HFFc6 (cell line): ENCODE results near the gene FKBP7. TPM values are rescaled to one million over a fixed set of nuclear protein-coding genes. Genes with fewer than 3 reads are reported as not detected.
A peak's percentile ranks its signal among the peaks of the same experiment; 100 is the strongest.
"Not testable (repeated sequence)": the region's sequence is repeated elsewhere in the genome, so short reads cannot be mapped to it uniquely, and the experiment has no call there.

Source experiments
- DNase-seq: peaks from one replicate; pipeline ENCODE4 v3.0.0-alpha.2; 2018
- H3K27ac Mint-ChIP-seq: 2 replicates; pipeline ENCODE4 v1.8.0; 2020; ENCODE audit warnings: mild to moderate bottlenecking, mixed read lengths
- H3K27me3 Mint-ChIP-seq: 2 replicates; pipeline ENCODE4 v1.8.0; 2021; ENCODE audit warnings: mild to moderate bottlenecking, moderate library complexity, mixed read lengths; ENCODE audit not compliant: insufficient read depth
- H3K36me3 Mint-ChIP-seq: 2 replicates; pipeline ENCODE4 v1.8.0; 2021; ENCODE audit warnings: low read depth, mixed read lengths
- H3K4me1 Mint-ChIP-seq: 2 replicates; pipeline ENCODE4 v1.8.0; 2020; ENCODE audit warnings: low read depth, mixed read lengths
- H3K4me3 Mint-ChIP-seq: 2 replicates; pipeline ENCODE4 v1.8.0; 2020; ENCODE audit warnings: mild to moderate bottlenecking, moderate library complexity, mixed read lengths
- H3K9me3 Mint-ChIP-seq: 2 replicates; pipeline ENCODE4 v1.8.0; 2020; ENCODE audit warnings: mild to moderate bottlenecking, mixed read lengths
- total RNA-seq, 6 experiments: library from RNA; stranded (reverse); fragmentation: NEBNext Ultra II Directional; extraction: Animal tissue kit (Norgen Biotek cat#: 25700); gene quantifications; 2 replicates in 1 of 6; 3 replicates in 5 of 6; pipeline ENCODE4 v1.2.3, GENCODE V29; 2021
- TF ChIP-seq, protein P1 (sequence below): fragments of 200-600 bp; sonication (generic); IDR thresholded peaks from 2 replicates; pipeline ENCODE4 v1.5.0; 2021; ENCODE audit warnings: antibody characterized with exemption, mild to moderate bottlenecking

Gene FKBP7
- total RNA-seq, 6 experiments from 2014 or later: 36.3 to 51.9 (median 43.7) TPM

DNA sequence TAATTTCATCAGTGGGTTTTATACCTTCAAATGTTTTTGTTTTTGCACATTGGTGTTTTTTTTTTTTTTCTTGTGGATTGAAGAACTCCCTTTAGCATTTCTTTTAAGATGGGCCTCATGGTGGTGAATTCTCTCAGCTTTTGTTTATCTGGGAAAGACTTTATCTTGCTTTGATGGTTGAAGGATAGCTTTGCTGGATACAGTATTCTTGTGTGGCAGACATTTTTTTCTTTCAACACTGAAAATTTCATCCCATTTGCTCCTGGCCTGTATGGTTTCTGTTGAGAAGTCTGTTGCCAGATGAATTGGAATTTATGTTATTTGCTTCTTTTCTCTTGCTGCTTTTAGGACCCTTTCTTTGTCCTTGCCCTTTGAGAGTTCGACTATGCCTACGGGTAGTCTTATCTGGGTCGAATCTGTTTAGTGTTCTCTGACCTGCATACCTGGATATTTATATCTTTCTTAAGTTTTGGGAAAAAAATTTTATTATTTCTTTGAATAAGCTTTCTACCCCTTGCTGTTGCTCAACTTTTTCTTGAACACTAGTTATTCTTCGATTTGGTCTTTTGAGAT lies 53.1 kb downstream of the FKBP7 start:
- H3K27me3 Mint-ChIP-seq: no peaks in the 10 kb centered on the region
- H3K36me3 Mint-ChIP-seq: peaks cover 18% of the 10 kb centered on the region
- H3K4me3 Mint-ChIP-seq: no peak overlapping the region
- peaks cover 14% of the 10 kb centered on the region for H3K4me1 Mint-ChIP-seq
- no peak for DNase-seq
- TF ChIP-seq, protein P1, sequence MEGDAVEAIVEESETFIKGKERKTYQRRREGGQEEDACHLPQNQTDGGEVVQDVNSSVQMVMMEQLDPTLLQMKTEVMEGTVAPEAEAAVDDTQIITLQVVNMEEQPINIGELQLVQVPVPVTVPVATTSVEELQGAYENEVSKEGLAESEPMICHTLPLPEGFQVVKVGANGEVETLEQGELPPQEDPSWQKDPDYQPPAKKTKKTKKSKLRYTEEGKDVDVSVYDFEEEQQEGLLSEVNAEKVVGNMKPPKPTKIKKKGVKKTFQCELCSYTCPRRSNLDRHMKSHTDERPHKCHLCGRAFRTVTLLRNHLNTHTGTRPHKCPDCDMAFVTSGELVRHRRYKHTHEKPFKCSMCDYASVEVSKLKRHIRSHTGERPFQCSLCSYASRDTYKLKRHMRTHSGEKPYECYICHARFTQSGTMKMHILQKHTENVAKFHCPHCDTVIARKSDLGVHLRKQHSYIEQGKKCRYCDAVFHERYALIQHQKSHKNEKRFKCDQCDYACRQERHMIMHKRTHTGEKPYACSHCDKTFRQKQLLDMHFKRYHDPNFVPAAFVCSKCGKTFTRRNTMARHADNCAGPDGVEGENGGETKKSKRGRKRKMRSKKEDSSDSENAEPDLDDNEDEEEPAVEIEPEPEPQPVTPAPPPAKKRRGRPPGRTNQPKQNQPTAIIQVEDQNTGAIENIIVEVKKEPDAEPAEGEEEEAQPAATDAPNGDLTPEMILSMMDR: no peak
- H3K9me3 Mint-ChIP-seq: no peaks in the 10 kb centered on the region; the same call in 1 of the 2 replicates
- no peak overlapping the region for H3K27ac Mint-ChIP-seq

- not testable (repeated sequence) for H3K4me3 Mint-ChIP-seq, H3K27ac Mint-ChIP-seq, H3K27me3 Mint-ChIP-seq, DNase-seq, H3K36me3 Mint-ChIP-seq, H3K9me3 Mint-ChIP-seq
- peaks cover 20% of the 10 kb centered on the region for H3K4me1 Mint-ChIP-seq
Measured at GRCh38 chr2:178423746-178424145, 54.7 kb downstream of the FKBP7 start.

GRCh38 chr2:178422097-178422496 lies 56.3 kb downstream of the FKBP7 start:
- H3K4me3 Mint-ChIP-seq: no peak overlapping the region
- H3K36me3 Mint-ChIP-seq: peaks cover 4% of the 10 kb centered on the region; the same call in 1 of the 2 replicates
- DNase-seq: no peak
- TF ChIP-seq, protein P1: no peak
- H3K27me3 Mint-ChIP-seq: peaks cover 1% of the 10 kb centered on the region; the same call in 1 of the 2 replicates
- H3K27ac Mint-ChIP-seq: no peak overlapping the region
- H3K4me1 Mint-ChIP-seq: peaks cover 22% of the 10 kb centered on the region
- no peaks in the 10 kb centered on the region; the same call in 1 of the 2 replicates for H3K9me3 Mint-ChIP-seq

- Mint-ChIP-seq H3K4me3 (no peak overlapping the region), H3K36me3 (no peaks in the 10 kb centered on the region), H3K9me3 (no peaks in the 10 kb centered on the region; the same call in 1 of the 2 replicates), H3K27me3 (peaks cover 1% of the 10 kb centered on the region; the same call in 1 of the 2 replicates), H3K4me1 (peaks cover 10% of the 10 kb centered on the region; the same call in 1 of the 2 replicates), H3K27ac (no peak overlapping the region)
- DNase-seq: no peak
- TF ChIP-seq, protein P1: no peak
Measured at GRCh38 chr2:178420463-178420999, 57.9 kb downstream of the FKBP7 start.

- Mint-ChIP-seq H3K27ac (no peak overlapping the region), H3K4me3 (no peak overlapping the region), H3K4me1 (peaks cover 23% of the 10 kb centered on the region), H3K36me3 (no peaks in the 10 kb centered on the region), H3K27me3 (peaks cover 1% of the 10 kb centered on the region; the same call in 1 of the 2 replicates), H3K9me3 (no peaks in the 10 kb centered on the region)
- peak; percentile 29 for DNase-seq
- TF ChIP-seq, protein P1: peak; percentile 68
Measured at GRCh38 chr2:178419123-178419522, 59.3 kb downstream of the FKBP7 start.

- Mint-ChIP-seq H3K4me3 (no peak overlapping the region), H3K27ac (no peak overlapping the region), H3K4me1 (peaks cover 27% of the 10 kb centered on the region), H3K36me3 (no peaks in the 10 kb centered on the region), H3K9me3 (no peaks in the 10 kb centered on the region), H3K27me3 (peaks cover 1% of the 10 kb centered on the region; the same call in 1 of the 2 replicates)
- TF ChIP-seq, protein P1: no peak
- DNase-seq: no peak
Measured at GRCh38 chr2:178418426-178418825, 60.0 kb downstream of the FKBP7 start.
